ENCODE results near the gene FHL2. TPM values are rescaled to one million over a fixed set of nuclear protein-coding genes. Genes with fewer than 3 reads are reported as not detected.

FHL2 gene
- total and polyA plus RNA-seq, 9 of the 15 experiments (the other 6 are each of a cell fraction or from before 2014, with no cell fraction given), result 7.5 to 33.1 (median 23.9) TPM

GRCh38 chr2:105325389-105325963 lies 73.4 kb downstream of the FHL2 start:
- H3K27ac ChIP-seq (ENCODE audit: extremely low read depth, low read depth, low read length), result no peak overlapping the region
- WGBS (ENCODE audit: insufficient coverage, low coverage, missing lambda C conversion rate), result 79% methylated on average over 3 of the region's 3 CpGs
- no peaks in the 10 kb centered on the region for H3K9me3 ChIP-seq (replicated peaks; ENCODE audit: control insufficient read depth, insufficient read depth, low read depth, low read length)
- H2AFZ ChIP-seq (ENCODE audit: low read depth, low read length), result no peak overlapping the region
- peaks cover 13 to 29% of the 10 kb centered on the region in 2 experiments for H3K4me1 ChIP-seq (replicated peaks in 1 of 2; ENCODE audit: control insufficient read depth in 2 of 2, insufficient read depth in 2 of 2, low read length in 2 of 2)
- H3K4me3 ChIP-seq, result no peak overlapping the region
- no peak overlapping the region for H3K4me2 ChIP-seq (ENCODE audit: insufficient read depth, low read length)
- 0 out of 2 replicates have a peak, but pooled peaks cover 7% of the 10 kb centered on the region for H4K20me1 ChIP-seq (replicated peaks; ENCODE audit: control insufficient read depth, insufficient read depth, low read length)
- intact Hi-C loops (cut with micrococcal nuclease), result no loop called here
- in situ Hi-C loops (cut with MboI), result no loop called here
- no peaks in the 10 kb centered on the region for H3K27me3 ChIP-seq (ENCODE audit: control insufficient read depth in 2 of 2, insufficient read depth in 2 of 2, low read length in 2 of 2)
- POLR2A ChIA-PET, result no interaction called here
- BruUV-seq (replicated peaks), result TSS peak; percentile 1
- TF ChIP-seq RNF2 (IDR thresholded peaks at IDR 0.05) (no peak), E2F8 (IDR thresholded peaks at IDR 0.05; ENCODE audit: low read depth, partially characterized antibody) (no peak), ZNF134 (CRISPR knock-in tag; conservative IDR thresholded peaks at IDR 0.05) (no peak), RREB1 (CRISPR knock-in tag; IDR thresholded peaks at IDR 0.05) (no peak), KAT8 (IDR thresholded peaks at IDR 0.05; ENCODE audit: low read depth) (no peak), MTA1 (IDR thresholded peaks at IDR 0.05; ENCODE audit: borderline replicate concordance) (no peak), CTCF (IDR thresholded peaks at IDR 0.05 in 2 of 3, conservative IDR thresholded peaks at IDR 0.05 in 1 of 3; ENCODE audit: insufficient read depth in 2 of 3, low read depth in 1 of 3, low read length in 3 of 3) (no peak), THAP12 (CRISPR knock-in tag; IDR thresholded peaks at IDR 0.05) (no peak), EGR1 (conservative IDR thresholded peaks at IDR 0.05) (no peak)
- ATAC-seq (no peak), FAIRE-seq (no peak), DNase-seq (ENCODE audit: extremely low read depth in 1 of 4, low spot score in 3 of 4) (no peak)
- peaks cover 26% of the 10 kb centered on the region; the same call in 2 of the 3 replicates for H3K36me3 ChIP-seq (ENCODE audit: control insufficient read depth, insufficient read depth, low read length)
- no peak overlapping the region for H3K9ac ChIP-seq (ENCODE audit: insufficient read depth in 1 of 2, low read depth in 2 of 2, low read length in 2 of 2)
- peaks cover 88% of the 10 kb centered on the region for H3K79me2 ChIP-seq (ENCODE audit: control insufficient read depth, insufficient read depth, low read length)
- CTCF ChIA-PET (ENCODE audit: low intra/inter-chr PET ratio), result no interaction called here
- H3K9me1 ChIP-seq (ENCODE audit: control insufficient read depth, insufficient read depth, low read length), result peaks cover 3% of the 10 kb centered on the region
